ENCODE measurements around the gene FAT1.

FAT1 gene

DNA sequence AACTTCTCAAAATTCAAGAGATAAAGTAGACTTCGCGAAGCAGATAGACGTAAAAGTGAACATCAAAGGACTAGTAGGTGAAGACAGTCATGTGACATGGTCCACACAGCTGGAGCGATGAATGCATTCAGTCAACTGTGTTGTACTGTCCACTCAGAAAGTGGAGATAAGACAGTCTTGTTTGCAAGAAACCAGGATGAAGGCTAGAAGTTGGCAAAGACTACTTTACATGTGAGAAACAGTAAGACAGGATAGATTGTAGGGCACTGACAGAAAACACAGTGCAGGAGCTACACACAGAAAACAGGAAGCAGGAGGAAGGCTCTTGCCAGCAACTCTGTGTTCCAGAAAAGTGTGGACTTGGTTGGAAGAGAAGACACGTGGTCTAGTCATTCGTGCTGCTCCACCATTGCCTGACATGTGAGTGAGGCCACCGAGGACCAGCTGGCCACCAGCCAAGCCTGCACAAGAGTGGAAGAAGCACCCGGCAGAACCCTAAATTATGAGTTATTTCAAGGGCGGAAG, 78.9 kb downstream of the FAT1 start:
- TF ChIP-seq, protein P1, sequence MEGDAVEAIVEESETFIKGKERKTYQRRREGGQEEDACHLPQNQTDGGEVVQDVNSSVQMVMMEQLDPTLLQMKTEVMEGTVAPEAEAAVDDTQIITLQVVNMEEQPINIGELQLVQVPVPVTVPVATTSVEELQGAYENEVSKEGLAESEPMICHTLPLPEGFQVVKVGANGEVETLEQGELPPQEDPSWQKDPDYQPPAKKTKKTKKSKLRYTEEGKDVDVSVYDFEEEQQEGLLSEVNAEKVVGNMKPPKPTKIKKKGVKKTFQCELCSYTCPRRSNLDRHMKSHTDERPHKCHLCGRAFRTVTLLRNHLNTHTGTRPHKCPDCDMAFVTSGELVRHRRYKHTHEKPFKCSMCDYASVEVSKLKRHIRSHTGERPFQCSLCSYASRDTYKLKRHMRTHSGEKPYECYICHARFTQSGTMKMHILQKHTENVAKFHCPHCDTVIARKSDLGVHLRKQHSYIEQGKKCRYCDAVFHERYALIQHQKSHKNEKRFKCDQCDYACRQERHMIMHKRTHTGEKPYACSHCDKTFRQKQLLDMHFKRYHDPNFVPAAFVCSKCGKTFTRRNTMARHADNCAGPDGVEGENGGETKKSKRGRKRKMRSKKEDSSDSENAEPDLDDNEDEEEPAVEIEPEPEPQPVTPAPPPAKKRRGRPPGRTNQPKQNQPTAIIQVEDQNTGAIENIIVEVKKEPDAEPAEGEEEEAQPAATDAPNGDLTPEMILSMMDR (IDR thresholded peaks at IDR 0.05; ENCODE audit: borderline replicate concordance, insufficient read depth, low read depth, low read length): no peak
- H3K4me3 ChIP-seq (ENCODE audit: low read depth, low read length): no peak overlapping the region

DNA sequence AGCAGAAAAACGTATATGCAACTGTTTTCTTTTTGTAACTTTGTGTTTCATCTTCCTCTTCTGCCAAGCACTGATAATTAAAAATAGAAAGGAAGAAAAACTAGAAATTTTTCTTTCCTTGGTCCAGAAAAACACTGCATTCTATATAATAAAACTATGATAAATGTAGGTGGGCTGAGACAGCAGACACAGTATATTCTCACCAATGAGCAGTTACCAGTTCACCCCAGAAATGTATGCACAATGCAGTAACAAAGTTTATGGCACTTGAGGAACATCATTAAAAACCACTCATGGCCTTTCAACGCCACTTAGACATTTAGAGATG, 79.4 kb downstream of the FAT1 start:
- TF ChIP-seq, protein P1 (IDR thresholded peaks at IDR 0.05; ENCODE audit: borderline replicate concordance, insufficient read depth, low read depth, low read length): no peak
- H3K4me3 ChIP-seq (ENCODE audit: low read depth, low read length): no peak overlapping the region

DNA sequence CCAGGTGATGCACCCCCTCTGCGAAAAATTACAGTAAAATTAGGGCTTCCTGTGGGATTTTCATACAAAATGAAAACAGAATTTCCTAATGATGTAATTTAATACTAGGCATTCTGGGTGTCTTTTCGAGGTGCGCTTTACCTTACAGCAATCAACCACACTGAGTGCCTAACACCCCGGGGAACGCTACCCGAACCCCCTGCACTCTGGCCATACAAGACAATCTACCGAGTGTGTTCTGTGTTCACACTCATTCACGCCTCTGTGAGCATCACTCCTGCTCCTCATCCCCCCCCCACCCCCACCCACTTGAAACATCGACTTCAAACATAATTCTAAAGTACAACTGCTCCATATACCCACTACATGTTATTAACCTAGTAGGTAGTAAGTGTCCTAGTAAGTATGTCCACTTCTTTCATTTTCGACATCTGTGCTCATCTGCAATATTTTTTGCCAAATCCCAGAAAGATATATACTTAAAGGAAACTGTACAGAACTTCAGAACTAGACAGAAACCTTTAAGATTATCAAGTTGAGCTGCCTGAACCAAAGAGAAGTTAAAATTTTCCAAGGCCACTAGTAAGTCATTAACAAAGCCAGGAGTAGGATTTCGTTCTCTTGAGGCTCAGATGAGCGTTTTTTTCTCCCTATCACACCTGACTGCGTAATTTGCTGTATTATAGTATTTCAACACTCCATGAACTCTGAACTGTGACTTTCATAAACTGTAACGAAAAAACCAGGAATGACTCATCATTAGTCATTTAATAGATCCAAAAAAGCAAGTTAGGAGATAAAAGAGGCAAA, 80.0 kb downstream of the FAT1 start:
- TF ChIP-seq, protein P1 (IDR thresholded peaks at IDR 0.05; ENCODE audit: borderline replicate concordance, insufficient read depth, low read depth, low read length): no peak

GRCh38 chr4:186642998-186643397, 80.7 kb downstream of the FAT1 start:
- TF ChIP-seq, protein P1 (IDR thresholded peaks at IDR 0.05; ENCODE audit: borderline replicate concordance, insufficient read depth, low read depth, low read length): no peak
- no peak overlapping the region for H3K4me3 ChIP-seq (ENCODE audit: low read depth, low read length)

More for the DNA sequence above, 80.0 kb downstream of the FAT1 start:
- no peak overlapping the region for H3K4me3 ChIP-seq (ENCODE audit: low read depth, low read length)

GRCh38 chr4:186642530-186642929, 81.1 kb downstream of the FAT1 start:
- H3K4me3 ChIP-seq (ENCODE audit: low read depth, low read length): no peak overlapping the region

GRCh38 chr4:186634591-186635128, 89.0 kb downstream of the FAT1 start:
- TF ChIP-seq, protein P1 (IDR thresholded peaks at IDR 0.05; ENCODE audit: borderline replicate concordance, insufficient read depth, low read depth, low read length): no peak
- H3K4me3 ChIP-seq (ENCODE audit: low read depth, low read length): no peak overlapping the region

More at GRCh38 chr4:186642530-186642929, 81.1 kb downstream of the FAT1 start:
- TF ChIP-seq, protein P1 (IDR thresholded peaks at IDR 0.05; ENCODE audit: borderline replicate concordance, insufficient read depth, low read depth, low read length): no peak

GRCh38 chr4:186633844-186634243, 89.8 kb downstream of the FAT1 start:
- TF ChIP-seq, protein P1 (IDR thresholded peaks at IDR 0.05; ENCODE audit: borderline replicate concordance, insufficient read depth, low read depth, low read length): no peak
- no peak overlapping the region for H3K4me3 ChIP-seq (ENCODE audit: low read depth, low read length)

Data from GM12875 (cell line).